Effector memory CD4-positive, alpha-beta T cell (primary cell): Measurements from ENCODE around the gene BCHE.

ENCODE experiments used
- DNase-seq, 3 donors: peaks; one replicate each; pipeline ENCODE4 v3.0.0-alpha.2; 2020
- H3K27ac ChIP-seq: 2 replicates; pipeline ENCODE4 v1.7.0; 2013; ENCODE audit warnings: mild to moderate bottlenecking, low read length, moderate library complexity; ENCODE audit not compliant: insufficient read depth, poor library complexity, severe bottlenecking
- H3K27me3 ChIP-seq: replicated peaks from 2 replicates; pipeline ENCODE4 v1.7.0; 2013; ENCODE audit warnings: mild to moderate bottlenecking, low read length; ENCODE audit not compliant: insufficient read depth, control insufficient read depth, poor library complexity, severe bottlenecking
- H3K36me3 ChIP-seq: 2 replicates; pipeline ENCODE4 v1.7.0; 2013; ENCODE audit warnings: mild to moderate bottlenecking, low read length, moderate library complexity; ENCODE audit not compliant: control insufficient read depth, insufficient read depth
- H3K4me1 ChIP-seq: 2 replicates; pipeline ENCODE4 v1.7.0; 2013; ENCODE audit warnings: low read length, mild to moderate bottlenecking; ENCODE audit not compliant: control insufficient read depth, insufficient read depth, poor library complexity, severe bottlenecking
- H3K4me3 ChIP-seq: 2 replicates; pipeline ENCODE4 v1.7.0; 2013; ENCODE audit warnings: low read length, low read depth, mild to moderate bottlenecking; ENCODE audit not compliant: insufficient read depth, poor library complexity, severe bottlenecking
- H3K9me3 ChIP-seq: 2 replicates; pipeline ENCODE4 v1.7.0; 2013; ENCODE audit warnings: mild to moderate bottlenecking, low read length, moderate library complexity; ENCODE audit not compliant: control insufficient read depth

Gene BCHE

DNA sequence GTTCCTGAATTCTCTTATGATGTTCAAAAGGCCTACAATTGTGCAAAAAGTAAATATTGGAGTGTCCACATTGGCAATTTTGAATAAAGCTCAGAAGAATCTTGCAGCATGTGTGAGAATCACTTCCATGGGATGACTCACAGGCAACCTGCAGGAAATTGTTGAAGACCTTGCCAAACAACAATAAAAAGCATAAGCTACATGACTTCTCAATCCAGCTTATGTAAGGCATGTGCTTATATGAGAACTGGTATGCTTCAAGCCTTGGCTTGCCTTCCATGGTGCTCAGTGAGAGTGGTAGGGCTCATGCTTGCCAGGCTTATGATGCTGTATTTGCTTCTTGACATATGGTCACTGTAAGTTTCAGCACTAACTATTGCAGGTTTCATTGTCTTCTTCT, 18.4 kb upstream of the BCHE start:
- H3K4me1 ChIP-seq: no peaks in the 10 kb centered on the region
- H3K36me3 ChIP-seq: no peaks in the 10 kb centered on the region
- DNase-seq: no peak
- no peak overlapping the region for H3K27ac ChIP-seq
- no peaks in the 10 kb centered on the region for H3K27me3 ChIP-seq
- H3K9me3 ChIP-seq: no peaks in the 10 kb centered on the region
- H3K4me3 ChIP-seq: no peak overlapping the region

- no peaks in the 10 kb centered on the region for H3K4me1 ChIP-seq
- no peaks in the 10 kb centered on the region for H3K36me3 ChIP-seq
- H3K4me3 ChIP-seq: no peak overlapping the region
- H3K27ac ChIP-seq: no peak overlapping the region
- H3K9me3 ChIP-seq: no peaks in the 10 kb centered on the region
- H3K27me3 ChIP-seq: no peaks in the 10 kb centered on the region
- no peak for DNase-seq
Measured at GRCh38 chr3:165854696-165855095, 17.5 kb upstream of the BCHE start.

GRCh38 chr3:165852711-165853110, 15.5 kb upstream of the BCHE start:
- Histone ChIP-seq H3K9me3 (no peaks in the 10 kb centered on the region), H3K4me3 (no peak overlapping the region), H3K27ac (no peak overlapping the region), H3K27me3 (no peaks in the 10 kb centered on the region), H3K4me1 (no peaks in the 10 kb centered on the region), H3K36me3 (no peaks in the 10 kb centered on the region)
- no peak for DNase-seq

- H3K27me3 ChIP-seq: no peaks in the 10 kb centered on the region
- no peaks in the 10 kb centered on the region for H3K9me3 ChIP-seq
- H3K4me1 ChIP-seq: no peaks in the 10 kb centered on the region
- H3K27ac ChIP-seq: no peak overlapping the region
- no peak overlapping the region for H3K4me3 ChIP-seq
- H3K36me3 ChIP-seq: no peaks in the 10 kb centered on the region
- no peak for DNase-seq
Measured at GRCh38 chr3:165852191-165852590, 15.0 kb upstream of the BCHE start.

DNA sequence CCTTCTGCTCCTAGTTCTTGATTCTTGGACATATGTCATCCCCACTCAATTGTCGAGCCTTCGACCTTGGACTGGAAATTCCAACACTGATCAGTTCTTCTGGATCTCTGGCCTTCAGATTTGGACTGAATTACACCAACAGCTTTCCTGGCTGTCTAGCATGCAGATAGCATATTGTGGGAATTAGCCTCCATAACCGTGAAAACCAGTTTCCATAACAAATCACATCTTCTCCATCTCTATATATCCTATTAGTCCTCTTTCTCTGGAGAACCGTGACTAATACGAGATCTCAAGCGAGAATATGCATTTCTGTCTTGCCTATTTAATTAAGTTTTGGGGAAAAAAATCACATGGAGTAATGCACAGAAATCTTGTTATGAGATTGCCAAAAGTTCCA, 8.8 kb upstream of the BCHE start:
- no peak for DNase-seq
- H3K36me3 ChIP-seq: no peaks in the 10 kb centered on the region
- no peaks in the 10 kb centered on the region for H3K27me3 ChIP-seq
- H3K27ac ChIP-seq: no peak overlapping the region
- H3K4me1 ChIP-seq: no peaks in the 10 kb centered on the region
- no peak overlapping the region for H3K4me3 ChIP-seq
- no peaks in the 10 kb centered on the region for H3K9me3 ChIP-seq

DNA sequence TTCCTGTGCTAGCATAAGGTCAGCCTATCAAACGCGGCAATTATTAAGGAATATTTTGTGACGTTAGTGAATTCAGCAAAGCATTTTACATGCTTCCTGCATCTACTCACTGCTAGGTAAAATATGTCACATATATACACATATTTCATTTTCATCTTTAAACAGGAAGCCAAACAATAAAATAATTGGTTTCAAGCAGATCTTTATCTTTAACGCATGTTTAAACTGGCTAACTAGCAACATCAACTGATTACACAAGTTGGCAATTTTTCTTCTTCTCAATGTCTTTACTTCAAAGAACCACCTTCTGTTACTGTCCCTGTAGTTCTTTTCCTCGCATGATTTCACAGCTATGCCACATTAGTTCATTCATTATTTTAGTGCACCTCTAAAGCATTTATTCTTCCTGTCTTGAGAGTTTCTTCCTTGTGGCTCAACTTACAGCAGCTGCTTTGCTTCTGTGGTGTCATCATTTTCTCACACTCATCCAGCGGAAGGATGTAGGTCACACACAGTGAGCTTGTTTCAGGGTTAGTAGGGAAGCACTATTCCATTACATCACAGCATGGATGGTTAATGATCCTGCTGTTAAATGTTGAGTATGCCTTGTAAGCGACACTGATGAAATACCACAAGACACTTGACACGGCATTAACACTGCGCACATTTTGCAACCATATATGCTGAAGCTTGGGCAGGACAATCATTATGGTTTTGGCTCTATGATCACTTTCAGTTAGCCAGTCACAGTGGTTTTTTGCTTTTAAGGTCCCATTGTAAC, 2.3 kb upstream of the BCHE start:
- H3K27ac ChIP-seq: no peak overlapping the region
- no peak overlapping the region for H3K4me3 ChIP-seq
- no peaks in the 10 kb centered on the region for H3K9me3 ChIP-seq
- no peak for DNase-seq
- H3K4me1 ChIP-seq: no peaks in the 10 kb centered on the region
- no peaks in the 10 kb centered on the region for H3K36me3 ChIP-seq
- no peaks in the 10 kb centered on the region for H3K27me3 ChIP-seq

- Histone ChIP-seq H3K4me3 (no peak overlapping the region), H3K36me3 (no peaks in the 10 kb centered on the region), H3K27me3 (no peaks in the 10 kb centered on the region), H3K4me1 (no peaks in the 10 kb centered on the region), H3K27ac (no peak overlapping the region), H3K9me3 (no peaks in the 10 kb centered on the region)
- no peak for DNase-seq
Measured at GRCh38 chr3:165837801-165838200, 578 bp upstream of the BCHE start.

DNA sequence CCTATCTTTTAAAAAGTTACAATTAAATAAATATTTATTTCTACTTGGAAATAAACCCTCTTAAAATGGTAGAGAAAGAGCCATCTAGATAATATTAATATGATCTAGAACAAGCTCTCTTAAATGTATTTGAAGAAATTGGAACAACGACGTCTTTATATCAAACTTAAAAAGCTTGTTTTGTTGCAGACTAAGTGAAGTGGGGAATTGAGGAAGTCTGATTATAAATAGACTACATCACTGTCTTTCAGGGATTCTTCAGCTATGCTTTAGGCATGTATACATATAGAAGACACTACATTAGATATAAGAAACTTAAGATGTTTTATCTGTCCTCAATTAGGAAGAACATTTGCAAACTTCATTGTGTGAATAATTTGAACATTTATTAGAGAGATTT, 1.8 kb downstream of the BCHE start:
- no peaks in the 10 kb centered on the region for H3K4me1 ChIP-seq
- H3K27me3 ChIP-seq: no peaks in the 10 kb centered on the region
- H3K27ac ChIP-seq: no peak overlapping the region
- no peaks in the 10 kb centered on the region for H3K9me3 ChIP-seq
- no peaks in the 10 kb centered on the region for H3K36me3 ChIP-seq
- no peak for DNase-seq
- no peak overlapping the region for H3K4me3 ChIP-seq

GRCh38 chr3:165830746-165831145, 6.5 kb downstream of the BCHE start:
- no peaks in the 10 kb centered on the region for H3K4me1 ChIP-seq

DNA sequence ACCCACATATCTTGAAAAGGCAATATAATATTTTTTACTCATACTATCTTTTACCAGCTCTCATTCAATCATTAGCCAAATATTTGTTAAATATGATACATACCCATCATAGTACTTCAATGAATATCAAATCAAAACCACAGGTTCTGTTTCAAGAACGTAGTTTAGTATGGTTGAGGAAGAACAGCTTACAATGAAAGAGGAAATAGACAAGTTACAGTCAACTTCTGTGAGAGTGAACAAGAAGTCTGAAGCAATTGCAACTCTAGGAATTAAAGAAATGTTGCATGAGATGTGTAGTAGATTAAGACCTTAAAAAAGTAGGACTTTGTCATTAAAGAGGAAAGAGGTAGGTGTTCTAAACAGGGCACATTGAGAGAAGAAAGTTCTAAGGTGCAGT, 9.3 kb downstream of the BCHE start:
- H3K4me3 ChIP-seq: no peak overlapping the region
- H3K27ac ChIP-seq: no peak overlapping the region
- DNase-seq: no peak
- H3K4me1 ChIP-seq: no peaks in the 10 kb centered on the region
- H3K36me3 ChIP-seq: no peaks in the 10 kb centered on the region
- no peaks in the 10 kb centered on the region for H3K27me3 ChIP-seq
- H3K9me3 ChIP-seq: no peaks in the 10 kb centered on the region

More at GRCh38 chr3:165830746-165831145, 6.5 kb downstream of the BCHE start:
- Histone ChIP-seq H3K9me3 (no peaks in the 10 kb centered on the region), H3K27me3 (no peaks in the 10 kb centered on the region), H3K4me3 (no peak overlapping the region), H3K27ac (no peak overlapping the region), H3K36me3 (no peaks in the 10 kb centered on the region)
- no peak for DNase-seq
